Measurements from ENCODE around the gene ARHGEF40. TPM values are rescaled to one million over a fixed set of nuclear protein-coding genes. Genes with fewer than 3 reads are reported as not detected.

The ARHGEF40 gene
- polyA plus RNA-seq, 2 of the 4 experiments (the other 2 are of a cell fraction), result 7.8 to 9.6 TPM

DNA sequence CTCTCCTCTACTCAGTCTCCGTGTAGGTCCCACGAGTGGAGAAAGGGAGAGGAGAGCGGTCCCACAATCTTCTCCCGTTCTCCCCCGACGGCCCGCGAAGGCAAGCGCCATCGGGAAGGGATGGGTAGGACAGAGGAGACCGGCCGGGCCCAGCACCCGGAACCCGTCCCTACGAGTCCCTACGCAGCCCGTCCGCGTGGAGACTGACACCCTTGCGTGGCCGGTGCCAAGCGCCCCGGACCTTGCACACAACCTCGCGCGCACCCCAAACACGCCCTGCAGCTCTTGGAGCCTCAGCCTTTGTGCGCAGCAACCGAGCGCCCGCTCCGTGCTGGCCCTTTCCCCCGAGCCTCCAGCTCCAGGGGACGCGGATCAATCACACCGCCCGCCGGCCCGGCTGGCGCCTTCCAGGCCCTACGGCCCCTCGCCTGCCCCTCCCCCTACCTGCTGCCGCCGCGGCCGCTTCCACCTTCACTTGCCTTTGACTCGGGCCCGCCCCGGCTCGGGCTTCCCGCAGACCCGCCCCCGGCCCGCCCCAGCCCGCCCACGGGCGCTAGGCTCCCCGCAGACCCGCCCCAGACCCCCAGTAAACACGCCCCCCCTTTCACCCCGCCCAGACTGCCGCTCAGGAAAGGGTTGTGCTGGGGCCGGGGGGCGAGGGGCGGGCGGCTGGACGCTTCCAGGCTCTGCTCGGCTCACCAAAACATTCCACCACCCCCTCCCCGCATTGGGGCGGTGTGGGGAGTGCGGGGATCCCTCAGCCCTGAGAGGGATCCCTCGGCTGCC is 45.3 kb upstream of the ARHGEF40 start, which contains the start of gene NDRG2:
Gene NDRG2 (minus strand): TSS at position 477 of the 786 bp plus-strand sequence. CDS start 1,746 bp downstream, outside the sequence.
- peak within 1 kb of the TSS; percentile 79 for H3K4me2 ChIP-seq
- 56% methylated on average over 12 of the region's 72 CpGs for WGBS (ENCODE audit: missing lambda C conversion rate)
- H3K4me3 ChIP-seq, result peak within 1 kb of the TSS; percentile 58
- H3K4me1 ChIP-seq, result 0 out of 3 replicates have a peak, but pooled peaks cover 3% of the 10 kb centered on the region
- TF ChIP-seq PHF8 (IDR thresholded peaks at IDR 0.05; ENCODE audit: borderline replicate concordance, low read depth), result peak; percentile 34; the same call in 1 of the 2 replicates
- no peak for TF ChIP-seq JUN (IDR thresholded peaks at IDR 0.05)
- no peaks in the 10 kb centered on the region for H3K9me3 ChIP-seq
- FAIRE-seq (no peak), DNase-seq (ENCODE audit: low read depth in 1 of 2, low spot score in 1 of 2) (peak; percentile 14 to 49), ATAC-seq (peak; percentile 78 to 85)
- POLR2A ChIA-PET, result no interaction called here
- CTCF ChIA-PET, result interaction anchor here (1.0 to 16.3 kb wide), 5 partner anchors 10 to 79 kb away, joined by 3 to 323 read pairs (median 21); partner anchors contain the start of genes RNASE7 and SLC39A2
- peak within 1 kb of the TSS; percentile 67 to 84 for H3K27ac ChIP-seq

- no peak for FAIRE-seq
- H3K27ac ChIP-seq, result peak overlapping the region; percentile 67 to 84; a peak in 5 of 6 replicates
- ChIA-PET POLR2A (no interaction called here), CTCF (interaction anchor here (0.9 to 16.3 kb wide), 10 partner anchors 10 to 615 kb away, joined by 3 to 323 read pairs (median 8); partner anchors contain the start of gene RNASE7)
- TF ChIP-seq NFE2L2 (conservative IDR thresholded peaks at IDR 0.05; ENCODE audit: low read length), result no peak
- TF ChIP-seq, protein P1, sequence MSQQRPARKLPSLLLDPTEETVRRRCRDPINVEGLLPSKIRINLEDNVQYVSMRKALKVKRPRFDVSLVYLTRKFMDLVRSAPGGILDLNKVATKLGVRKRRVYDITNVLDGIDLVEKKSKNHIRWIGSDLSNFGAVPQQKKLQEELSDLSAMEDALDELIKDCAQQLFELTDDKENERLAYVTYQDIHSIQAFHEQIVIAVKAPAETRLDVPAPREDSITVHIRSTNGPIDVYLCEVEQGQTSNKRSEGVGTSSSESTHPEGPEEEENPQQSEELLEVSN (IDR thresholded peaks at IDR 0.05; ENCODE audit: borderline replicate concordance, low read depth), result 0 out of 2 replicates have a peak, but pooled peaks have one; percentile 47
- no peak for DNase-seq (ENCODE audit: low read depth in 1 of 2, low spot score in 1 of 2)
- peak overlapping the region; percentile 79 for H3K4me2 ChIP-seq
- H3K4me1 ChIP-seq, result 0 out of 3 replicates have a peak, but pooled peaks cover 3% of the 10 kb centered on the region
- WGBS (ENCODE audit: missing lambda C conversion rate), result 40% methylated on average over 38 of the region's 58 CpGs
- H3K9me3 ChIP-seq, result no peaks in the 10 kb centered on the region
- H3K4me3 ChIP-seq, result peak overlapping the region; percentile 58
- peak; percentile 37 to 39; a peak in 4 of 6 replicates for ATAC-seq
Measured at GRCh38 chr14:21025371-21026273, 44.5 kb upstream of the ARHGEF40 start.

- Histone ChIP-seq H3K4me3 (no peak overlapping the region), H3K4me1 (0 out of 3 replicates have a peak, but pooled peaks cover 3% of the 10 kb centered on the region), H3K4me2 (no peak overlapping the region), H3K27ac (no peak overlapping the region), H3K9me3 (no peaks in the 10 kb centered on the region)
- TF ChIP-seq CBX8 (IDR thresholded peaks at IDR 0.05), result no peak
- TF ChIP-seq, protein P2, sequence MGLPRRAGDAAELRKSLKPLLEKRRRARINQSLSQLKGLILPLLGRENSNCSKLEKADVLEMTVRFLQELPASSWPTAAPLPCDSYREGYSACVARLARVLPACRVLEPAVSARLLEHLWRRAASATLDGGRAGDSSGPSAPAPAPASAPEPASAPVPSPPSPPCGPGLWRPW (IDR thresholded peaks at IDR 0.05), result no peak
- TF ChIP-seq HOXB5 (CRISPR knock-in tag; IDR thresholded peaks at IDR 0.05), result no peak
- no peak for TF ChIP-seq MAFK (IDR thresholded peaks at IDR 0.05; ENCODE audit: partially characterized antibody)
- TF ChIP-seq, protein P3, sequence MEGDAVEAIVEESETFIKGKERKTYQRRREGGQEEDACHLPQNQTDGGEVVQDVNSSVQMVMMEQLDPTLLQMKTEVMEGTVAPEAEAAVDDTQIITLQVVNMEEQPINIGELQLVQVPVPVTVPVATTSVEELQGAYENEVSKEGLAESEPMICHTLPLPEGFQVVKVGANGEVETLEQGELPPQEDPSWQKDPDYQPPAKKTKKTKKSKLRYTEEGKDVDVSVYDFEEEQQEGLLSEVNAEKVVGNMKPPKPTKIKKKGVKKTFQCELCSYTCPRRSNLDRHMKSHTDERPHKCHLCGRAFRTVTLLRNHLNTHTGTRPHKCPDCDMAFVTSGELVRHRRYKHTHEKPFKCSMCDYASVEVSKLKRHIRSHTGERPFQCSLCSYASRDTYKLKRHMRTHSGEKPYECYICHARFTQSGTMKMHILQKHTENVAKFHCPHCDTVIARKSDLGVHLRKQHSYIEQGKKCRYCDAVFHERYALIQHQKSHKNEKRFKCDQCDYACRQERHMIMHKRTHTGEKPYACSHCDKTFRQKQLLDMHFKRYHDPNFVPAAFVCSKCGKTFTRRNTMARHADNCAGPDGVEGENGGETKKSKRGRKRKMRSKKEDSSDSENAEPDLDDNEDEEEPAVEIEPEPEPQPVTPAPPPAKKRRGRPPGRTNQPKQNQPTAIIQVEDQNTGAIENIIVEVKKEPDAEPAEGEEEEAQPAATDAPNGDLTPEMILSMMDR (IDR thresholded peaks at IDR 0.05), result no peak
- TF ChIP-seq BHLHE40 (IDR thresholded peaks at IDR 0.05; ENCODE audit: low read depth, low read length), result no peak
- TF ChIP-seq SMC3 (IDR thresholded peaks at IDR 0.05), result no peak
- TF ChIP-seq CHD4 (IDR thresholded peaks at IDR 0.05; ENCODE audit: borderline replicate concordance), result no peak
- no peak for TF ChIP-seq JUN (IDR thresholded peaks at IDR 0.05)
- no peak for TF ChIP-seq HOXB13 (CRISPR knock-in tag; IDR thresholded peaks at IDR 0.05; ENCODE audit: low read depth)
- no peak for TF ChIP-seq MAZ (IDR thresholded peaks at IDR 0.05; ENCODE audit: borderline replicate concordance, low read depth, low read length)
- TF ChIP-seq HOXA7 (CRISPR knock-in tag; IDR thresholded peaks at IDR 0.05), result no peak
- no peak for TF ChIP-seq EHF (CRISPR knock-in tag; IDR thresholded peaks at IDR 0.05)
- TF ChIP-seq NPAS2 (CRISPR knock-in tag; IDR thresholded peaks at IDR 0.05; ENCODE audit: borderline replicate concordance), result no peak
- 80% methylated on average over 5 of the region's 7 CpGs for WGBS (ENCODE audit: missing lambda C conversion rate)
- POLR2A ChIA-PET, result no interaction called here
- FAIRE-seq (no peak), DNase-seq (ENCODE audit: low read depth in 1 of 2, low spot score in 1 of 2) (no peak), ATAC-seq (no peak)
- CTCF ChIA-PET, result interaction anchor here (0.9 to 12.5 kb wide), 8 partner anchors 9 to 614 kb away, joined by 3 to 210 read pairs (median 6); no protein-coding TSS in a partner anchor
Measured at GRCh38 chr14:21026274-21026987, 43.7 kb upstream of the ARHGEF40 start.

Data from A549 (cell line).